GM23338 (cell line): ENCODE measurements around the gene COL4A6. TPM values are rescaled to one million over a fixed set of nuclear protein-coding genes. Genes with fewer than 3 reads are reported as not detected.
A peak's percentile ranks its signal among the peaks of the same experiment; 100 is the strongest.

Source experiments
- ATAC-seq: fragments of 200-7000 bp; cut with Tn5 transposase; 3 replicates; pipeline ENCODE4 v1.9.1; 2020
- DNase-seq: peaks from one replicate; pipeline ENCODE4 v3.0.0-alpha.2; 2015; ENCODE audit warnings: low spot score
- H2AFZ ChIP-seq: fragments of 200-600 bp; sonication (generic); 2 replicates; pipeline ENCODE4 v1.8.0; 2016; ENCODE audit warnings: antibody characterized with exemption, mild to moderate bottlenecking, moderate library complexity
- H3F3A ChIP-seq: fragments of 200-600 bp; sonication (generic); replicated peaks from 2 replicates; pipeline ENCODE4 v1.8.0; 2017; ENCODE audit warnings: antibody characterized with exemption, mixed run types, low read depth
- H3K27ac ChIP-seq: fragments of 200-600 bp; sonication (generic); 2 replicates; pipeline ENCODE4 v1.6.1; 2016; ENCODE audit warnings: low read depth
- H3K27me3 ChIP-seq: fragments of 200-600 bp; sonication (generic); 2 replicates; pipeline ENCODE4 v1.8.0; 2016; ENCODE audit warnings: mild to moderate bottlenecking, mixed run types, moderate library complexity; ENCODE audit not compliant: insufficient read depth
- H3K36me3 ChIP-seq: fragments of 200-600 bp; sonication (generic); 2 replicates; pipeline ENCODE4 v1.8.0; 2016; ENCODE audit warnings: mild to moderate bottlenecking; ENCODE audit not compliant: insufficient read depth
- H3K4me1 ChIP-seq: fragments of 200-600 bp; sonication (generic); 2 replicates; pipeline ENCODE4 v1.8.0; 2016; ENCODE audit warnings: mild to moderate bottlenecking, moderate library complexity; ENCODE audit not compliant: insufficient read depth
- H3K4me2 ChIP-seq: fragments of 200-600 bp; sonication (generic); 2 replicates; pipeline ENCODE4 v1.7.1; 2017; ENCODE audit warnings: mixed run types
- H3K4me3 ChIP-seq: fragments of 200-600 bp; sonication (generic); 2 replicates; pipeline ENCODE4 v1.6.1; 2016; ENCODE audit warnings: mixed run types
- H3K79me2 ChIP-seq: fragments of 200-600 bp; sonication (generic); replicated peaks from 2 replicates; pipeline ENCODE4 v1.8.0; 2017; ENCODE audit warnings: mild to moderate bottlenecking; ENCODE audit not compliant: insufficient read depth
- H3K9me2 ChIP-seq: fragments of 200-600 bp; sonication (generic); 2 replicates; pipeline ENCODE4 v1.8.0; 2017; ENCODE audit not compliant: insufficient read depth
- H4K20me1 ChIP-seq: fragments of 200-600 bp; sonication (generic); replicated peaks from 2 replicates; pipeline ENCODE4 v1.8.0; 2017; ENCODE audit warnings: mild to moderate bottlenecking; ENCODE audit not compliant: insufficient read depth
- H3K27ac Mint-ChIP-seq: 2 replicates; pipeline ENCODE4 v1.8.0; 2020; ENCODE audit warnings: inconsistent platforms, mild to moderate bottlenecking, moderate library complexity, mixed read lengths
- H3K27me3 Mint-ChIP-seq: 3 replicates; pipeline ENCODE4 v1.8.0; 2022; ENCODE audit warnings: low read depth, mild to moderate bottlenecking, moderate library complexity, mixed read lengths, inconsistent platforms; ENCODE audit not compliant: insufficient read depth, poor library complexity
- H3K36me3 Mint-ChIP-seq: 3 replicates; pipeline ENCODE4 v1.8.0; 2021; ENCODE audit warnings: low read depth, mild to moderate bottlenecking, inconsistent platforms, moderate library complexity, mixed read lengths
- H3K4me1 Mint-ChIP-seq: 3 replicates; pipeline ENCODE4 v1.8.0; 2020; ENCODE audit warnings: mild to moderate bottlenecking, inconsistent platforms, mixed read lengths
- H3K4me3 Mint-ChIP-seq: 3 replicates; pipeline ENCODE4 v1.8.0; 2021; ENCODE audit warnings: moderate library complexity, mild to moderate bottlenecking, inconsistent platforms, mixed read lengths
- H3K9me3 Mint-ChIP-seq: 3 replicates; pipeline ENCODE4 v1.8.0; 2020; ENCODE audit warnings: moderate library complexity, mild to moderate bottlenecking, inconsistent platforms, mixed read lengths
- CREB1 ChIP-seq: fragments of 250-450 bp; sonication (Bioruptor Pico); IDR thresholded peaks from 2 replicates; pipeline ENCODE4 v1.5.0; 2020; ENCODE audit warnings: low read depth, mild to moderate bottlenecking, moderate library complexity
- EZH2 ChIP-seq: fragments of 200-600 bp; sonication (generic); IDR thresholded peaks from one replicate; pipeline ENCODE4 v1.8.0; 2017; ENCODE audit warnings: antibody characterized with exemption, mild to moderate bottlenecking, low read depth; ENCODE audit not compliant: unreplicated experiment
- EZH2phosphoT487 ChIP-seq: fragments of 200-600 bp; sonication (generic); IDR thresholded peaks from one replicate; pipeline ENCODE4 v1.8.1; 2018; ENCODE audit warnings: antibody characterized with exemption; ENCODE audit not compliant: unreplicated experiment
- JUNB ChIP-seq: IDR thresholded peaks from one replicate; pipeline ENCODE4 v1.6.1; 2016; ENCODE audit warnings: antibody characterized with exemption; ENCODE audit not compliant: unreplicated experiment
- NANOG ChIP-seq: IDR thresholded peaks from 2 replicates; pipeline ENCODE4 v1.6.1; 2016; ENCODE audit warnings: antibody characterized with exemption, borderline replicate concordance
- POLR2AphosphoS5 ChIP-seq: IDR thresholded peaks from 2 replicates; pipeline ENCODE4 v1.6.1; 2016; ENCODE audit warnings: antibody characterized with exemption, low read depth
- STAT1 ChIP-seq: IDR thresholded peaks from one replicate; pipeline ENCODE4 v1.6.1; 2016; ENCODE audit warnings: antibody characterized with exemption; ENCODE audit not compliant: unreplicated experiment
- ZNF114 ChIP-seq: fragments of 250-450 bp; sonication (Bioruptor Pico); IDR thresholded peaks from 2 replicates; pipeline ENCODE4 v1.5.0; 2020; ENCODE audit warnings: mild to moderate bottlenecking, moderate library complexity
- ZNF331 ChIP-seq: fragments of 250-450 bp; sonication (Bioruptor Pico); IDR thresholded peaks from 2 replicates; pipeline ENCODE4 v1.5.0; 2020; ENCODE audit warnings: low read depth, mild to moderate bottlenecking, moderate library complexity
- polyA plus RNA-seq: library from polyadenylated mRNA; unstranded; fragments of >200 nt; fragmentation: Nextera tagmentation; extraction: Ambion mirVana; gene quantifications from 2 replicates; pipeline ENCODE4 v1.2.1, GENCODE V29; 2016
- total RNA-seq: library from RNA; depleted of rRNA; stranded (reverse); fragments of >200 nt; shearing (Covaris generic); gene quantifications from 2 replicates; pipeline ENCODE4 v1.2.3, GENCODE V29; 2014
- TF ChIP-seq, protein P1 (sequence below), 2 experiments: fragments of 200-600 bp in 1 of 2; sonication (generic) in 1 of 2; conservative IDR thresholded peaks; 2 replicates each; pipeline versions ENCODE4 v1.5.1 to v1.6.1; 2016 to 2017; ENCODE audit warnings: antibody characterized with exemption in 2 of 2, low read depth in 2 of 2, mild to moderate bottlenecking in 2 of 2, moderate library complexity in 1 of 2
- TF ChIP-seq, protein P2 (sequence below): IDR thresholded peaks from one replicate; pipeline ENCODE4 v1.6.1; 2018; ENCODE audit warnings: antibody characterized with exemption; ENCODE audit not compliant: unreplicated experiment
- TF ChIP-seq, protein P3 (sequence below): IDR thresholded peaks from 2 replicates; pipeline ENCODE4 v1.6.1; 2016; ENCODE audit warnings: antibody characterized with exemption
- TF ChIP-seq, protein P4 (sequence below): fragments of 250-450 bp; sonication (Bioruptor Pico); IDR thresholded peaks from 2 replicates; pipeline ENCODE4 v1.5.0; 2020; ENCODE audit warnings: mild to moderate bottlenecking, moderate library complexity

Gene COL4A6
- total and polyA plus RNA-seq, 2 experiments from 2014 or later = 4.1 to 15.2 TPM

DNA sequence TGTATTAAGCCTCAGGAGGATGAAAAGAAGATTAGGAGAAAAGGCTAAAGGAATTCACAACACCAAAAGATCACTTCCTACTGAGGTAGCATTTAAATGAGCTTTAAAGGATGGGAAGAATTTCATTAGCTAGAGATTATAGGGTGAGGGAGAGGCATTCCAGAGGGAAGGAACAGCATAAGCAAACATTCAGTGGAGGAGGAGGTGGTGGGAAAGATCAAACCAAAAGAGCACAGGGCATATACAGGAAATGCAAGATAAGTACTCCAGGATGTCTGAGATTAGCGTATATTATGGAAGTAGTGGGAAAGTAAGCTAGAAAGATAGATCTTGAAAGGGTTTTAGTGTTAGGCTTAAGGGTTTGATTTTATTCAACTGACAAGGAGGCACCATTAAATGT lies 84.8 kb downstream of the COL4A6 start:
- no peak overlapping the region; the same call in 2 of the 3 replicates for H3K4me3 Mint-ChIP-seq
- TF ChIP-seq NANOG (no peak), CREB1 (CRISPR knock-in tag) (no peak), EZH2 (no peak), ZNF331 (CRISPR knock-in tag) (no peak), JUNB (no peak), STAT1 (no peak), EZH2phosphoT487 (no peak), POLR2AphosphoS5 (no peak), ZNF114 (CRISPR knock-in tag) (no peak)
- TF ChIP-seq, protein P1, sequence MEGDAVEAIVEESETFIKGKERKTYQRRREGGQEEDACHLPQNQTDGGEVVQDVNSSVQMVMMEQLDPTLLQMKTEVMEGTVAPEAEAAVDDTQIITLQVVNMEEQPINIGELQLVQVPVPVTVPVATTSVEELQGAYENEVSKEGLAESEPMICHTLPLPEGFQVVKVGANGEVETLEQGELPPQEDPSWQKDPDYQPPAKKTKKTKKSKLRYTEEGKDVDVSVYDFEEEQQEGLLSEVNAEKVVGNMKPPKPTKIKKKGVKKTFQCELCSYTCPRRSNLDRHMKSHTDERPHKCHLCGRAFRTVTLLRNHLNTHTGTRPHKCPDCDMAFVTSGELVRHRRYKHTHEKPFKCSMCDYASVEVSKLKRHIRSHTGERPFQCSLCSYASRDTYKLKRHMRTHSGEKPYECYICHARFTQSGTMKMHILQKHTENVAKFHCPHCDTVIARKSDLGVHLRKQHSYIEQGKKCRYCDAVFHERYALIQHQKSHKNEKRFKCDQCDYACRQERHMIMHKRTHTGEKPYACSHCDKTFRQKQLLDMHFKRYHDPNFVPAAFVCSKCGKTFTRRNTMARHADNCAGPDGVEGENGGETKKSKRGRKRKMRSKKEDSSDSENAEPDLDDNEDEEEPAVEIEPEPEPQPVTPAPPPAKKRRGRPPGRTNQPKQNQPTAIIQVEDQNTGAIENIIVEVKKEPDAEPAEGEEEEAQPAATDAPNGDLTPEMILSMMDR (conservative IDR thresholded peaks at IDR 0.05; ENCODE audit: low read depth in 2 of 2) = no peak
- TF ChIP-seq, protein P2, sequence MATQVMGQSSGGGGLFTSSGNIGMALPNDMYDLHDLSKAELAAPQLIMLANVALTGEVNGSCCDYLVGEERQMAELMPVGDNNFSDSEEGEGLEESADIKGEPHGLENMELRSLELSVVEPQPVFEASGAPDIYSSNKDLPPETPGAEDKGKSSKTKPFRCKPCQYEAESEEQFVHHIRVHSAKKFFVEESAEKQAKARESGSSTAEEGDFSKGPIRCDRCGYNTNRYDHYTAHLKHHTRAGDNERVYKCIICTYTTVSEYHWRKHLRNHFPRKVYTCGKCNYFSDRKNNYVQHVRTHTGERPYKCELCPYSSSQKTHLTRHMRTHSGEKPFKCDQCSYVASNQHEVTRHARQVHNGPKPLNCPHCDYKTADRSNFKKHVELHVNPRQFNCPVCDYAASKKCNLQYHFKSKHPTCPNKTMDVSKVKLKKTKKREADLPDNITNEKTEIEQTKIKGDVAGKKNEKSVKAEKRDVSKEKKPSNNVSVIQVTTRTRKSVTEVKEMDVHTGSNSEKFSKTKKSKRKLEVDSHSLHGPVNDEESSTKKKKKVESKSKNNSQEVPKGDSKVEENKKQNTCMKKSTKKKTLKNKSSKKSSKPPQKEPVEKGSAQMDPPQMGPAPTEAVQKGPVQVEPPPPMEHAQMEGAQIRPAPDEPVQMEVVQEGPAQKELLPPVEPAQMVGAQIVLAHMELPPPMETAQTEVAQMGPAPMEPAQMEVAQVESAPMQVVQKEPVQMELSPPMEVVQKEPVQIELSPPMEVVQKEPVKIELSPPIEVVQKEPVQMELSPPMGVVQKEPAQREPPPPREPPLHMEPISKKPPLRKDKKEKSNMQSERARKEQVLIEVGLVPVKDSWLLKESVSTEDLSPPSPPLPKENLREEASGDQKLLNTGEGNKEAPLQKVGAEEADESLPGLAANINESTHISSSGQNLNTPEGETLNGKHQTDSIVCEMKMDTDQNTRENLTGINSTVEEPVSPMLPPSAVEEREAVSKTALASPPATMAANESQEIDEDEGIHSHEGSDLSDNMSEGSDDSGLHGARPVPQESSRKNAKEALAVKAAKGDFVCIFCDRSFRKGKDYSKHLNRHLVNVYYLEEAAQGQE = no peak
- TF ChIP-seq, protein P3, sequence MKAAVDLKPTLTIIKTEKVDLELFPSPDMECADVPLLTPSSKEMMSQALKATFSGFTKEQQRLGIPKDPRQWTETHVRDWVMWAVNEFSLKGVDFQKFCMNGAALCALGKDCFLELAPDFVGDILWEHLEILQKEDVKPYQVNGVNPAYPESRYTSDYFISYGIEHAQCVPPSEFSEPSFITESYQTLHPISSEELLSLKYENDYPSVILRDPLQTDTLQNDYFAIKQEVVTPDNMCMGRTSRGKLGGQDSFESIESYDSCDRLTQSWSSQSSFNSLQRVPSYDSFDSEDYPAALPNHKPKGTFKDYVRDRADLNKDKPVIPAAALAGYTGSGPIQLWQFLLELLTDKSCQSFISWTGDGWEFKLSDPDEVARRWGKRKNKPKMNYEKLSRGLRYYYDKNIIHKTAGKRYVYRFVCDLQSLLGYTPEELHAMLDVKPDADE = no peak
- TF ChIP-seq, protein P4, sequence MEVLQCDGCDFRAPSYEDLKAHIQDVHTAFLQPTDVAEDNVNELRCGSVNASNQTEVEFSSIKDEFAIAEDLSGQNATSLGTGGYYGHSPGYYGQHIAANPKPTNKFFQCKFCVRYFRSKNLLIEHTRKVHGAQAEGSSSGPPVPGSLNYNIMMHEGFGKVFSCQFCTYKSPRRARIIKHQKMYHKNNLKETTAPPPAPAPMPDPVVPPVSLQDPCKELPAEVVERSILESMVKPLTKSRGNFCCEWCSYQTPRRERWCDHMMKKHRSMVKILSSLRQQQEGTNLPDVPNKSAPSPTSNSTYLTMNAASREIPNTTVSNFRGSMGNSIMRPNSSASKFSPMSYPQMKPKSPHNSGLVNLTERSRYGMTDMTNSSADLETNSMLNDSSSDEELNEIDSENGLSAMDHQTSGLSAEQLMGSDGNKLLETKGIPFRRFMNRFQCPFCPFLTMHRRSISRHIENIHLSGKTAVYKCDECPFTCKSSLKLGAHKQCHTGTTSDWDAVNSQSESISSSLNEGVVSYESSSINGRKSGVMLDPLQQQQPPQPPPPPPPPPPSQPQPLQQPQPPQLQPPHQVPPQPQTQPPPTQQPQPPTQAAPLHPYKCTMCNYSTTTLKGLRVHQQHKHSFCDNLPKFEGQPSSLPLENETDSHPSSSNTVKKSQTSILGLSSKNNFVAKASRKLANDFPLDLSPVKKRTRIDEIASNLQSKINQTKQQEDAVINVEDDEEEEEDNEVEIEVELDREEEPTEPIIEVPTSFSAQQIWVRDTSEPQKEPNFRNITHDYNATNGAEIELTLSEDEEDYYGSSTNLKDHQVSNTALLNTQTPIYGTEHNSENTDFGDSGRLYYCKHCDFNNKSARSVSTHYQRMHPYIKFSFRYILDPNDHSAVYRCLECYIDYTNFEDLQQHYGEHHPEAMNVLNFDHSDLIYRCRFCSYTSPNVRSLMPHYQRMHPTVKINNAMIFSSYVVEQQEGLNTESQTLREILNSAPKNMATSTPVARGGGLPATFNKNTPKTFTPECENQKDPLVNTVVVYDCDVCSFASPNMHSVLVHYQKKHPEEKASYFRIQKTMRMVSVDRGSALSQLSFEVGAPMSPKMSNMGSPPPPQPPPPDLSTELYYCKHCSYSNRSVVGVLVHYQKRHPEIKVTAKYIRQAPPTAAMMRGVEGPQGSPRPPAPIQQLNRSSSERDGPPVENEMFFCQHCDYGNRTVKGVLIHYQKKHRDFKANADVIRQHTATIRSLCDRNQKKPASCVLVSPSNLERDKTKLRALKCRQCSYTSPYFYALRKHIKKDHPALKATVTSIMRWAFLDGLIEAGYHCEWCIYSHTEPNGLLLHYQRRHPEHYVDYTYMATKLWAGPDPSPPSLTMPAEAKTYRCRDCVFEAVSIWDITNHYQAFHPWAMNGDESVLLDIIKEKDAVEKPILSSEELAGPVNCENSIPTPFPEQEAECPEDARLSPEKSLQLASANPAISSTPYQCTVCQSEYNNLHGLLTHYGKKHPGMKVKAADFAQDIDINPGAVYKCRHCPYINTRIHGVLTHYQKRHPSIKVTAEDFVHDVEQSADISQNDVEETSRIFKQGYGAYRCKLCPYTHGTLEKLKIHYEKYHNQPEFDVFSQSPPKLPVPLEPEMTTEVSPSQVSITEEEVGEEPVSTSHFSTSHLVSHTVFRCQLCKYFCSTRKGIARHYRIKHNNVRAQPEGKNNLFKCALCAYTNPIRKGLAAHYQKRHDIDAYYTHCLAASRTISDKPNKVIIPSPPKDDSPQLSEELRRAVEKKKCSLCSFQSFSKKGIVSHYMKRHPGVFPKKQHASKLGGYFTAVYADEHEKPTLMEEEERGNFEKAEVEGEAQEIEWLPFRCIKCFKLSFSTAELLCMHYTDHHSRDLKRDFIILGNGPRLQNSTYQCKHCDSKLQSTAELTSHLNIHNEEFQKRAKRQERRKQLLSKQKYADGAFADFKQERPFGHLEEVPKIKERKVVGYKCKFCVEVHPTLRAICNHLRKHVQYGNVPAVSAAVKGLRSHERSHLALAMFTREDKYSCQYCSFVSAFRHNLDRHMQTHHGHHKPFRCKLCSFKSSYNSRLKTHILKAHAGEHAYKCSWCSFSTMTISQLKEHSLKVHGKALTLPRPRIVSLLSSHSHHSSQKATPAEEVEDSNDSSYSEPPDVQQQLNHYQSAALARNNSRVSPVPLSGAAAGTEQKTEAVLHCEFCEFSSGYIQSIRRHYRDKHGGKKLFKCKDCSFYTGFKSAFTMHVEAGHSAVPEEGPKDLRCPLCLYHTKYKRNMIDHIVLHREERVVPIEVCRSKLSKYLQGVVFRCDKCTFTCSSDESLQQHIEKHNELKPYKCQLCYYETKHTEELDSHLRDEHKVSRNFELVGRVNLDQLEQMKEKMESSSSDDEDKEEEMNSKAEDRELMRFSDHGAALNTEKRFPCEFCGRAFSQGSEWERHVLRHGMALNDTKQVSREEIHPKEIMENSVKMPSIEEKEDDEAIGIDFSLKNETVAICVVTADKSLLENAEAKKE (CRISPR knock-in tag) = no peak
- peak overlapping the region; percentile 82 for H3K27ac Mint-ChIP-seq
- H3K9me3 Mint-ChIP-seq = no peaks in the 10 kb centered on the region
- DNase-seq (peak; percentile 41), ATAC-seq (peak; percentile 48)
- Histone ChIP-seq H2AFZ (no peak overlapping the region), H3K9me2 (no peaks in the 10 kb centered on the region; the same call in 1 of the 2 replicates), H3K4me2 (no peak overlapping the region), H3K27ac (peak overlapping the region; percentile 81), H3K36me3 (no peaks in the 10 kb centered on the region), H3K79me2 (no peaks in the 10 kb centered on the region), H3K4me1 (peaks cover 37% of the 10 kb centered on the region), H3K4me3 (no peak overlapping the region), H3K27me3 (no peaks in the 10 kb centered on the region), H3F3A (no peaks in the 10 kb centered on the region), H4K20me1 (no peaks in the 10 kb centered on the region)
- peaks cover 57% of the 10 kb centered on the region for H3K4me1 Mint-ChIP-seq
- no peaks in the 10 kb centered on the region for H3K27me3 Mint-ChIP-seq
- no peaks in the 10 kb centered on the region; the same call in 2 of the 3 replicates for H3K36me3 Mint-ChIP-seq
